ENCODE results near the gene RARB. TPM values are rescaled to one million over a fixed set of nuclear protein-coding genes. Genes with fewer than 3 reads are reported as not detected.

RARB gene
- total RNA-seq, 1 experiment from 2014 or later: not detected

GRCh38 chr3:25447925-25448324 lies 19.9 kb downstream of the RARB start:
- BruUV-seq (replicated peaks): no TSS peak
- DNase-seq (no peak), ATAC-seq (no peak)
- H3K36me3 ChIP-seq (ENCODE audit: low read depth, low read length): no peaks in the 10 kb centered on the region
- no peaks in the 10 kb centered on the region for H3K79me2 ChIP-seq (ENCODE audit: low read length)
- H3K4me3 ChIP-seq (ENCODE audit: low read length): no peak overlapping the region
- no peak overlapping the region for H3K27ac ChIP-seq (ENCODE audit: low read length)
- intact Hi-C loops (cut with micrococcal nuclease): no loop called here
- no peak overlapping the region for H2AFZ ChIP-seq (ENCODE audit: low read length)
- TF ChIP-seq CTCF (conservative IDR thresholded peaks at IDR 0.05; ENCODE audit: low read depth, low read length) (no peak), EZH2phosphoT487 (IDR thresholded peaks at IDR 0.05; ENCODE audit: borderline replicate concordance, low read length) (no peak), EZH2 (IDR thresholded peaks at IDR 0.05; ENCODE audit: low read length, unreplicated experiment) (no peak)
- no peaks in the 10 kb centered on the region for H3K4me1 ChIP-seq (ENCODE audit: insufficient read depth, low read length)
- peaks cover 56% of the 10 kb centered on the region for H3K27me3 ChIP-seq (ENCODE audit: low read length)
- H3K9me2 ChIP-seq (replicated peaks; ENCODE audit: low read length): no peaks in the 10 kb centered on the region
- no peak overlapping the region for H3K4me2 ChIP-seq (ENCODE audit: low read length)
- CTCF ChIA-PET: no interaction called here
- H4K20me1 ChIP-seq (ENCODE audit: low read length): no peaks in the 10 kb centered on the region
- no peak overlapping the region for H3K9ac ChIP-seq (ENCODE audit: low read length)
- no peaks in the 10 kb centered on the region for H3F3A ChIP-seq (ENCODE audit: low read length, unreplicated experiment)
- POLR2A ChIA-PET (ENCODE audit: unreplicated experiment): no interaction called here
- no peaks in the 10 kb centered on the region for H3K9me3 ChIP-seq (ENCODE audit: low read length)

- intact Hi-C loops (cut with micrococcal nuclease): no loop called here
- Histone ChIP-seq H3K4me3 (ENCODE audit: low read length) (no peak overlapping the region), H4K20me1 (ENCODE audit: low read length) (no peaks in the 10 kb centered on the region), H3K27me3 (ENCODE audit: low read length) (peaks cover 64% of the 10 kb centered on the region), H3F3A (ENCODE audit: low read length, unreplicated experiment) (no peaks in the 10 kb centered on the region), H3K27ac (ENCODE audit: low read length) (no peak overlapping the region), H3K79me2 (ENCODE audit: low read length) (no peaks in the 10 kb centered on the region), H3K4me1 (ENCODE audit: insufficient read depth, low read length) (no peaks in the 10 kb centered on the region), H3K9ac (ENCODE audit: low read length) (no peak overlapping the region), H3K9me3 (ENCODE audit: low read length) (no peaks in the 10 kb centered on the region), H3K9me2 (replicated peaks; ENCODE audit: low read length) (no peaks in the 10 kb centered on the region), H3K4me2 (ENCODE audit: low read length) (no peak overlapping the region), H3K36me3 (ENCODE audit: low read depth, low read length) (no peaks in the 10 kb centered on the region), H2AFZ (ENCODE audit: low read length) (no peak overlapping the region)
- ATAC-seq (no peak), DNase-seq (no peak)
- CTCF ChIA-PET: no interaction called here
- BruUV-seq (replicated peaks): no TSS peak
- no peak for TF ChIP-seq EZH2phosphoT487 (IDR thresholded peaks at IDR 0.05; ENCODE audit: borderline replicate concordance, low read length)
- no peak for TF ChIP-seq CTCF (conservative IDR thresholded peaks at IDR 0.05; ENCODE audit: low read depth, low read length)
- TF ChIP-seq EZH2 (IDR thresholded peaks at IDR 0.05; ENCODE audit: low read length, unreplicated experiment): no peak
- POLR2A ChIA-PET (ENCODE audit: unreplicated experiment): no interaction called here
Observed at GRCh38 chr3:25448750-25449692, 21.0 kb downstream of the RARB start.

GRCh38 chr3:25449857-25450256 lies 21.8 kb downstream of the RARB start:
- intact Hi-C loops (cut with micrococcal nuclease): no loop called here
- Histone ChIP-seq H3K9ac (ENCODE audit: low read length) (no peak overlapping the region), H3K27me3 (ENCODE audit: low read length) (peaks cover 67% of the 10 kb centered on the region), H3K36me3 (ENCODE audit: low read depth, low read length) (no peaks in the 10 kb centered on the region), H2AFZ (ENCODE audit: low read length) (no peak overlapping the region), H3K27ac (ENCODE audit: low read length) (no peak overlapping the region), H3K4me1 (ENCODE audit: insufficient read depth, low read length) (no peaks in the 10 kb centered on the region), H3K79me2 (ENCODE audit: low read length) (no peaks in the 10 kb centered on the region), H3K4me3 (ENCODE audit: low read length) (no peak overlapping the region), H4K20me1 (ENCODE audit: low read length) (no peaks in the 10 kb centered on the region), H3K9me3 (ENCODE audit: low read length) (no peaks in the 10 kb centered on the region), H3K4me2 (ENCODE audit: low read length) (no peak overlapping the region), H3F3A (ENCODE audit: low read length, unreplicated experiment) (no peaks in the 10 kb centered on the region), H3K9me2 (replicated peaks; ENCODE audit: low read length) (no peaks in the 10 kb centered on the region)
- no peak for TF ChIP-seq EZH2phosphoT487 (IDR thresholded peaks at IDR 0.05; ENCODE audit: borderline replicate concordance, low read length)
- TF ChIP-seq CTCF (conservative IDR thresholded peaks at IDR 0.05; ENCODE audit: low read depth, low read length): no peak
- TF ChIP-seq EZH2 (IDR thresholded peaks at IDR 0.05; ENCODE audit: low read length, unreplicated experiment): no peak
- ATAC-seq (no peak), DNase-seq (no peak)
- ChIA-PET POLR2A (ENCODE audit: unreplicated experiment) (no interaction called here), CTCF (no interaction called here)
- BruUV-seq (replicated peaks): no TSS peak

Measured in PC-3 (cell line).